Omental fat pad (tissue), 4 donors: Measurements from ENCODE around the gene PTCHD1. TPM values are rescaled to one million over a fixed set of nuclear protein-coding genes. Genes with fewer than 3 reads are reported as not detected.

Source experiments
- ATAC-seq: fragments of 150-250 bp; one replicate; pipeline ENCODE4 v1.9.1; 2016; ENCODE audit warnings: mild to moderate bottlenecking, moderate library complexity; ENCODE audit not compliant: low FRiP score
- DNase-seq: peaks from one replicate; pipeline ENCODE4 v3.0.0-alpha.2; 2019; ENCODE audit warnings: low spot score
- CTCF ChIP-seq, 3 donors: fragments of 450-650 bp; IDR thresholded peaks; one replicate each; pipeline ENCODE4 v1.5.1; 2016 to 2017; ENCODE audit warnings: antibody characterized with exemption in 3 of 3, mild to moderate bottlenecking in 3 of 3, moderate library complexity in 2 of 3
- total RNA-seq, 4 donors: library from RNA; depleted of rRNA; stranded (reverse); fragments of >200 nt; gene quantifications; one replicate each; pipeline ENCODE4 v1.1.0, GENCODE V29; 2016

Gene PTCHD1
- 1 to 10 TPM in 1 of 4 donors, under 1 TPM in 3; 0.06 to 2.0 (median 0.17) TPM for total RNA-seq

GRCh38 chrX:23334848-23335599, at the start of gene PTCHD1:
Gene PTCHD1 (plus strand): TSS chrX:23334849. CDS start chrX:23334876, 27 bp downstream.
- no peak for DNase-seq
- no peak for TF ChIP-seq CTCF (IDR thresholded peaks at IDR 0.05)
- no peak for ATAC-seq

- ATAC-seq: no peak
- TF ChIP-seq CTCF (IDR thresholded peaks at IDR 0.05): no peak
- no peak for DNase-seq
Observed at GRCh38 chrX:23286731-23287130, 47.9 kb upstream of the PTCHD1 start.

GRCh38 chrX:23287191-23287725, 47.4 kb upstream of the PTCHD1 start:
- DNase-seq (no peak), ATAC-seq (no peak)
- TF ChIP-seq CTCF (IDR thresholded peaks at IDR 0.05): no peak

GRCh38 chrX:23292354-23292987, 42.2 kb upstream of the PTCHD1 start:
- no peak for ATAC-seq

GRCh38 chrX:23292988-23293651, 41.5 kb upstream of the PTCHD1 start:
- no peak for TF ChIP-seq CTCF (IDR thresholded peaks at IDR 0.05)
- DNase-seq (no peak), ATAC-seq (no peak)

More at GRCh38 chrX:23292354-23292987, 42.2 kb upstream of the PTCHD1 start:
- TF ChIP-seq CTCF (IDR thresholded peaks at IDR 0.05): no peak
- DNase-seq: no peak

- no peak for TF ChIP-seq CTCF (IDR thresholded peaks at IDR 0.05)
- no peak for ATAC-seq
- no peak for DNase-seq
Observed at GRCh38 chrX:23304881-23305280, 29.8 kb upstream of the PTCHD1 start.
